H9 (cell line): ENCODE data around the gene P4HB. TPM values are rescaled to one million over a fixed set of nuclear protein-coding genes. Genes with fewer than 3 reads are reported as not detected.

Experiments
- DNase-seq: peaks from one replicate; pipeline ENCODE4 v3.0.0-alpha.2; 2017
- H2AFZ ChIP-seq: one replicate; pipeline ENCODE4 v1.6.1; 2013; ENCODE audit warnings: mild to moderate bottlenecking, low read length, control low read depth, moderate library complexity
- H2AK5ac ChIP-seq: 2 replicates; pipeline ENCODE4 v1.6.1; 2013; ENCODE audit warnings: low read length, control low read depth, mixed read lengths; ENCODE audit not compliant: insufficient read length
- H2BK120ac ChIP-seq: one replicate; pipeline ENCODE4 v1.6.1; 2013; ENCODE audit warnings: low read depth, mild to moderate bottlenecking, low read length, control low read depth, inconsistent platforms; ENCODE audit not compliant: poor library complexity, severe bottlenecking
- H2BK12ac ChIP-seq: 2 replicates; pipeline ENCODE4 v1.6.1; 2013; ENCODE audit warnings: low read length, control low read depth, mixed read lengths, low read depth; ENCODE audit not compliant: insufficient read length
- H2BK15ac ChIP-seq: 2 replicates; pipeline ENCODE4 v1.6.1; 2013; ENCODE audit warnings: low read depth, low read length, control low read depth
- H2BK20ac ChIP-seq: one replicate; pipeline ENCODE4 v1.6.1; 2013; ENCODE audit warnings: low read depth, mild to moderate bottlenecking, low read length, control low read depth, inconsistent platforms; ENCODE audit not compliant: poor library complexity, severe bottlenecking
- H2BK5ac ChIP-seq: 2 replicates; pipeline ENCODE4 v1.6.1; 2013; ENCODE audit warnings: low read length, control low read depth, mixed read lengths; ENCODE audit not compliant: insufficient read length
- H3K14ac ChIP-seq: 2 replicates; pipeline ENCODE4 v1.6.1; 2013; ENCODE audit warnings: low read length, control low read depth; ENCODE audit not compliant: insufficient read depth
- H3K18ac ChIP-seq: 2 replicates; pipeline ENCODE4 v1.6.1; 2013; ENCODE audit warnings: low read depth, mild to moderate bottlenecking, mixed read lengths, low read length, control low read depth; ENCODE audit not compliant: insufficient read length
- H3K23ac ChIP-seq: 2 replicates; pipeline ENCODE4 v1.6.1; 2013; ENCODE audit warnings: low read length, control low read depth, mixed read lengths, low read depth; ENCODE audit not compliant: insufficient read length
- H3K23me2 ChIP-seq: 2 replicates; pipeline ENCODE4 v1.6.1; 2013; ENCODE audit warnings: low read depth, mild to moderate bottlenecking, mixed read lengths, low read length, control low read depth; ENCODE audit not compliant: insufficient read length, poor library complexity, severe bottlenecking
- H3K27ac ChIP-seq: 2 replicates; pipeline ENCODE4 v1.5.1; 2013; ENCODE audit warnings: low read length, control low read depth, mixed read lengths, low read depth; ENCODE audit not compliant: insufficient read length
- H3K27me3 ChIP-seq: 2 replicates; pipeline ENCODE4 v1.6.1; 2013; ENCODE audit warnings: low read length, control low read depth, inconsistent platforms; ENCODE audit not compliant: insufficient read depth
- H3K4ac ChIP-seq: 2 replicates; pipeline ENCODE4 v1.6.1; 2013; ENCODE audit warnings: low read depth, mild to moderate bottlenecking, control low read depth, inconsistent platforms, low read length, moderate library complexity
- H3K4me1 ChIP-seq: 2 replicates; pipeline ENCODE4 v1.6.1; 2013; ENCODE audit warnings: low read length, control low read depth, inconsistent platforms; ENCODE audit not compliant: insufficient read depth
- H3K4me2 ChIP-seq: 2 replicates; pipeline ENCODE4 v1.6.1; 2013; ENCODE audit warnings: low read length, control low read depth, mixed read lengths; ENCODE audit not compliant: insufficient read length, insufficient read depth
- H3K56ac ChIP-seq: 2 replicates; pipeline ENCODE4 v1.6.1; 2013; ENCODE audit warnings: low read depth, mild to moderate bottlenecking, mixed read lengths, low read length, control low read depth; ENCODE audit not compliant: insufficient read length
- H3K79me1 ChIP-seq: 2 replicates; pipeline ENCODE4 v1.6.1; 2013; ENCODE audit warnings: low read depth, mild to moderate bottlenecking, moderate library complexity, low read length, control low read depth, inconsistent platforms; ENCODE audit not compliant: insufficient read depth, poor library complexity, severe bottlenecking
- H3K79me2 ChIP-seq: 2 replicates; pipeline ENCODE4 v1.6.1; 2013; ENCODE audit warnings: low read length, control low read depth, inconsistent platforms; ENCODE audit not compliant: insufficient read depth
- H3K9ac ChIP-seq: 2 replicates; pipeline ENCODE4 v1.6.1; 2013; ENCODE audit warnings: low read length, control low read depth, mixed read lengths; ENCODE audit not compliant: insufficient read length; ENCODE audit errors: extremely low read depth
- H3K9me3 ChIP-seq: one replicate; pipeline ENCODE4 v1.6.1; 2013; ENCODE audit warnings: low read depth, low read length, inconsistent platforms; ENCODE audit not compliant: control insufficient read depth
- H3T11ph ChIP-seq: one replicate; pipeline ENCODE4 v1.6.1; 2013; ENCODE audit warnings: mild to moderate bottlenecking, low read length, control low read depth, inconsistent platforms
- H4K20me1 ChIP-seq: one replicate; pipeline ENCODE4 v1.6.1; 2013; ENCODE audit not compliant: control insufficient read depth, insufficient read length, insufficient read depth
- H4K5ac ChIP-seq: 2 replicates; pipeline ENCODE4 v1.6.1; 2013; ENCODE audit warnings: low read depth, mild to moderate bottlenecking, mixed read lengths, low read length, control low read depth; ENCODE audit not compliant: insufficient read length
- H4K8ac ChIP-seq: replicated peaks from 2 replicates; pipeline ENCODE4 v1.6.1; 2013; ENCODE audit warnings: low read length, control low read depth, mixed read lengths, low read depth; ENCODE audit not compliant: insufficient read length
- H4K91ac ChIP-seq: 2 replicates; pipeline ENCODE4 v1.6.1; 2013; ENCODE audit warnings: low read depth, mild to moderate bottlenecking, moderate library complexity, mixed read lengths, low read length, control low read depth; ENCODE audit not compliant: insufficient read length
- H3K27ac Mint-ChIP-seq, 3 experiments: 2 replicates in 2 of 3; 3 replicates in 1 of 3; pipeline ENCODE4 v1.8.0; 2020 to 2021; ENCODE audit warnings: mixed read lengths in 3 of 3, mild to moderate bottlenecking in 1 of 3, moderate library complexity in 1 of 3
- H3K27me3 Mint-ChIP-seq: 2 replicates; pipeline ENCODE4 v1.8.0; 2021; ENCODE audit warnings: low read depth, mild to moderate bottlenecking, moderate library complexity, mixed read lengths
- H3K36me3 Mint-ChIP-seq, 3 experiments: 2 replicates in 2 of 3; 3 replicates in 1 of 3; pipeline ENCODE4 v1.8.0; 2020 to 2021; ENCODE audit warnings: low read depth in 3 of 3, mixed read lengths in 3 of 3; ENCODE audit not compliant: insufficient read depth in 1 of 3
- H3K4me1 Mint-ChIP-seq, 2 experiments: 2 replicates each; pipeline ENCODE4 v1.8.0; 2020; ENCODE audit warnings: mixed read lengths in 2 of 2
- H3K4me3 Mint-ChIP-seq, 2 experiments: 2 replicates in 1 of 2; 3 replicates in 1 of 2; pipeline ENCODE4 v1.8.0; 2020 to 2021; ENCODE audit warnings: mild to moderate bottlenecking in 2 of 2, mixed read lengths in 2 of 2, moderate library complexity in 1 of 2
- H3K9me3 Mint-ChIP-seq, 2 experiments: 2 replicates in 1 of 2; 3 replicates in 1 of 2; pipeline ENCODE4 v1.8.0; 2020; ENCODE audit warnings: mild to moderate bottlenecking in 2 of 2, mixed read lengths in 2 of 2, moderate library complexity in 1 of 2
- CTCF ChIP-seq: fragments of 200-600 bp; sonication (generic); conservative IDR thresholded peaks from 3 replicates; pipeline ENCODE4 v1.8.0; 2021; ENCODE audit warnings: antibody characterized with exemption, mild to moderate bottlenecking
- WGBS: extraction: QIAGEN DNeasy Blood & Tissue Kit; methylation state at CpG from one replicate; pipeline ENCODE4 v1.1.7; 2013; ENCODE audit warnings: missing lambda C conversion rate, low lambda C conversion rate, mixed read lengths; ENCODE audit not compliant: insufficient read length; ENCODE audit errors: extremely low coverage; 5-methylcytosine and 5-hydroxymethylcytosine counted together
- total RNA-seq: library from RNA; stranded (reverse); gene quantifications from 2 replicates; pipeline ENCODE4 v1.2.1, GENCODE V29; 2021

The P4HB gene
- total RNA-seq, 1 experiment from 2014 or later: 366 TPM

- DNase-seq: no peak
- no peak overlapping the region for H3K27ac Mint-ChIP-seq
- no peak overlapping the region for H2AFZ ChIP-seq
- no peak overlapping the region for H3K27ac ChIP-seq
- no peak overlapping the region for H3K4ac ChIP-seq
- peaks cover 11% of the 10 kb centered on the region for H3K23me2 ChIP-seq
- peaks cover 0 to 3% of the 10 kb centered on the region in 2 experiments; a peak in 2 of 4 replicates for H3K4me1 Mint-ChIP-seq
- H3T11ph ChIP-seq: no peak overlapping the region
- no peak overlapping the region for H4K91ac ChIP-seq
- no CpG with 5 or more reads among the region's 24 CpGs for WGBS
- no peak overlapping the region for H3K9ac ChIP-seq
- no peak overlapping the region for H3K14ac ChIP-seq
- no peaks in the 10 kb centered on the region for H4K20me1 ChIP-seq
- peaks cover 11% of the 10 kb centered on the region for H3K27me3 Mint-ChIP-seq
- H2BK15ac ChIP-seq: no peak overlapping the region
- H3K79me1 ChIP-seq: no peaks in the 10 kb centered on the region
- H3K23ac ChIP-seq: no peak overlapping the region
- H4K5ac ChIP-seq: no peak overlapping the region
- H3K18ac ChIP-seq: no peak overlapping the region
- no peaks in the 10 kb centered on the region for H3K4me1 ChIP-seq
- no peak overlapping the region for H2BK12ac ChIP-seq
- H2AK5ac ChIP-seq: no peak overlapping the region
- H3K36me3 Mint-ChIP-seq: peaks cover 4 to 23% (median 11%) of the 10 kb centered on the region in 3 experiments; a peak in 6 of 7 replicates
- no peaks in the 10 kb centered on the region for H3K79me2 ChIP-seq
- H3K27me3 ChIP-seq: no peaks in the 10 kb centered on the region; the same call in 1 of the 2 replicates
- H4K8ac ChIP-seq: no peak overlapping the region
- no peak for TF ChIP-seq CTCF
- no peaks in the 10 kb centered on the region for H3K9me3 ChIP-seq
- H3K9me3 Mint-ChIP-seq: no peaks in the 10 kb centered on the region
- H2BK120ac ChIP-seq: no peak overlapping the region
- no peak overlapping the region for H2BK5ac ChIP-seq
- no peak overlapping the region for H3K4me2 ChIP-seq
- no peak overlapping the region for H2BK20ac ChIP-seq
- H3K4me3 Mint-ChIP-seq: no peak overlapping the region
- no peak overlapping the region for H3K56ac ChIP-seq
Measured at GRCh38 chr17:81903896-81904599, 43.7 kb upstream of the P4HB start.
